NCI-H1436 treated with DMSO at 0.1 percent for 48 hours (cell line): ENCODE measurements around the gene PRSS12.
"Not testable (repeated sequence)": the region's sequence is repeated elsewhere in the genome, so short reads cannot be mapped to it uniquely, and the experiment has no call there.

ENCODE experiments used
- DNase-seq: peaks from one replicate; lab custom pipeline; 2025; lab: John Stamatoyannopoulos, UW

The PRSS12 gene

DNA sequence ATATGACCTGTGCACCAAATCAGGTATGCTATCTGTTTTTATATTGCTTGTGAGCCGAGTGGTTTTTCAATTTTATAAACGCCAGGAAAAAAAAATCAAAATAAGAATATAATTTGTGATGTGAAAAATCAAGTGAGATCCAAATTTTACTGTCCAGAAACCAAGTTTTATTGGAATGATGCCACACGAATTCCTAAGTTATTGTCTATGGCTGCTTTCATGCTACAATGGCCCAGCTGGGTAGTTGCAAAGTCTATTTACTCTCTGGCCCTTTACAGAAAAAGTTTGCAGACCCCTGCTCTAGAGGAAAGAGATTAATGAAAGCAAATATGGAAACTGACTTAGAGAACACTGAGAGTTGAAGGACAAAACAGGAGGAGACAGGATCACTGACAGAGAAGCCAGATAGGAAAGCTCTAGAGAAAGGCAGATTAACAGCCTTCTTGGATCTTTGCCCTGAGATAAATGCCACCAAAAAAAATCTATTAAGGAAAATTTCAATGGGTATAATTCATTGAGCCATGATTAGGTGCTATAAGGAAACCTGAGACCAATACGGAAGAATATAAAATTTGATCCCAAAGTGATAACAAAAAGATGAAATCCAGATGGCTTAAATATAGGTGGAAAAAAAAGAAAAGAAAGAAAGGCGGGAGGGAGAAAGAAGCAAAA, 29.8 kb downstream of the PRSS12 start:
- no peak for DNase-seq

DNA sequence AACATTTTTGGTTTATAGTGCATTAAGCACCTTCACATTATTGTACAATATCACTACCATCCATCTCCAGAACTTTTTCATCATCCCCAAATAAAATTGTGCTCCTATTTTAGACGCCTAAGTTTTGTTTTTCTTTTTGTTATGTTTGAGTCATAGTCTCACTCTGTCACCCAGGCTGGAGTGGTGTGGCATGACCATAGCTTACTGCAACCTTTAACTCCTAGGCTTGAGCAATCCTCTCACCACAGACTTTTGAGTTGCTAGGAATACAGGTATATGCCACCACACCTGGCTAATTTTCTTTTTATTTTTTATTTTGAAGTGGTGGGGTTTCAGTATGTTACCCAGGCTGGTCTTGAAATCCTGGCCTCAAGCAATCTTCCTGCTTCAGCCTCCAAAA, 33.9 kb downstream of the PRSS12 start:
- no peak for DNase-seq

DNA sequence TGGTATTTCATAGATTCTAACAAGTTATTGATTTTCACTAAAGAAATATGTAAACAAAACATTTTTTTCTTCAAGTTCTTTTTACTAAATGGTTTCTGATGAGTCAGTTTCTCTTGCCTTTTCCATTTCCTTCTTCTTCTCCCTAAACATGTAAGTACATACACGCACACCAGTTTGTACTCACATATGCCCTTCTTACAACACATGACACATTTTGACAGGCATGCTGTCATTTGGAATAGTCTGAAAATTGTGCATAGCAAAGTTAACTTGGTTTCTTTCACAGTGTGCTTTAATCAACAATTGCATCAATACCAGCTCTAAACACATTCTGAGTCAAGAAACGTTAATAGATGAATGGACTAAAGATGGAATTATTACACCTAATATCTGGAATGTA, 35.1 kb downstream of the PRSS12 start:
- DNase-seq = no peak

DNA sequence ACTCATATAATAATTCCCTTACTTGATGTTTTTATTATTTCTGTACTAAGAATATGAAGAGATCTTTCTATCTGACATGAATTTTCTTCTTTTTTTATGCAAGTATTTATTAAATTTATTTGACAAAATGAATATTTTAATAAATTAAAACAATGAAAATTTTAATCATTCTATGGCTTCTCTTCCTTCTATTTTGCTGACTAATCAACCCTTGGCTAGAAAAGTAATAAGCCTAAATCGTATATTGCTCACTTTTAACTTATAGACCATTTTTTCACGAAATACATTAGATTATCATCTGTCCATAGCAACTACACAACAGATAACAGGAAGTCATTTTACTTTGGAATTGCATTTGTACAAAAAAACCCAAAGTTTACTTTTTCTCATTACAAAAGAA, 38.6 kb downstream of the PRSS12 start:
- no peak for DNase-seq

DNA sequence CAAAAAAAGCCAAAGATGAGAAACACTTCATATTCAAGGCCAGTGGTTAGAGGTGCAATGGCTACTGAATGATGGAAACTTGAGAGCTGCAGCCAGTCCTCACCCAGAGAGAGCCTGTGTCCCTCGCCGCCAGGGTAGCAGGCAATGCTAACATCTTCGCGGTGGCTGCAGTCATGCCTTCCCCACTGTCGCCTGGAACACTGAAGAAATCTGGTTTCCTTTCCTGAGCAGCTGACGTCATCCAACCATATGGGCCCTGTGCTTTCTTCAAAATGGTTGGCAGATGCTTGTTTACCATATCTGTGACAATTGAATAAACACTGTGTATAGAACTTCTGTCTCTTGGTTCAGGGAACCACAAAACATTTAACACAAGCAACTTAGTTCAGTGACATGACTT, 39.7 kb downstream of the PRSS12 start:
- no peak for DNase-seq

DNA sequence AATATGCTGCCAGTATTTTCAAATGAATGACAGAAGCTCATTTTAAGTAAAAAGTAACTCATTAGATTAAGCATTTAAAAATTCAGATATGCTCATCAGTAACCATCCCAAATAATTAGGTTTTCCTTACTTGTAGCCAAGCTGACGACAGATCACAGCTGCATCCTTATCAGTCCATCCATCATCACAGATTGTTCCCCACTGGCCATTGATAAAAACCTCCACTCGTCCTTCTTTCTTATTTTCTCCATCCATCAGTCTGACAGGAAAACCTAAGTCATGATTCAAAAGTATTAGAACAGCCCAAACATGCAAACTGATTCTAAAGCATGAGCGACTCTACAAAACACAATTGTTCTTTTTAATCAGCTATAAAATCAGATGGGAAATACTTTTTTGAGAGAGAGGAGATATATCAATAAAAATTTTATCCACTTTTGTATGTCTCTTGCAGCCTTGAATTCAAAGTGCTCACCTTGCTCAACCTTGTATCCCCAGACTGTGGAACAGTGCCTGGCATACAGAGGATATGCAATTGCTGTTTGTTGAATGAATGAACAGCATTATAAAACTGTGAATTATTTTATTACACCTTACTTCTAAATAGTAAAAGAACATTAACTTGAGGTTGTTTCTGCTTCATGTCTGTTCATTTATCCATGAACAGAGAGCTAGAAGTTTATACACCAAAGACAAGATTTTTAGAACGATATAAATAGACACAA, 44.3 kb downstream of the PRSS12 start:
- DNase-seq = no peak

DNA sequence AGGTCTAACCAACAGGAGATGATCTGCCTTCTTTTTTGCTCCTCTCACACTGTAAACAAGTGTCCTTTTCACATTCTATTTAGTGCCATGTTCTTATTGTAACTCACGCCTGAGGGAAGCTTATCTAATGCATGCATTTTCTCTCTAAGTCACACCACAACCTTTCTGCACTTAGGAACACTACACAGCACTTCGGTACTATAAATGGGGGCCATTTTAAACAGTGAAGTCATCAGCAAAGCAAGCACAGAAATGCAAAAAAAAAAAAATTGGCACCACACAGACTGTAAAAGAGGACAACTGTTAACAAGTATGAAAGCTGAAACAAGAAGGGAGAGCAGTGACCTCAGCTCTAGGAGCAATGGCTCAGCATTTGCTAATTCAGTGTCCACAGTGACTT, 45.2 kb downstream of the PRSS12 start:
- DNase-seq = no peak

DNA sequence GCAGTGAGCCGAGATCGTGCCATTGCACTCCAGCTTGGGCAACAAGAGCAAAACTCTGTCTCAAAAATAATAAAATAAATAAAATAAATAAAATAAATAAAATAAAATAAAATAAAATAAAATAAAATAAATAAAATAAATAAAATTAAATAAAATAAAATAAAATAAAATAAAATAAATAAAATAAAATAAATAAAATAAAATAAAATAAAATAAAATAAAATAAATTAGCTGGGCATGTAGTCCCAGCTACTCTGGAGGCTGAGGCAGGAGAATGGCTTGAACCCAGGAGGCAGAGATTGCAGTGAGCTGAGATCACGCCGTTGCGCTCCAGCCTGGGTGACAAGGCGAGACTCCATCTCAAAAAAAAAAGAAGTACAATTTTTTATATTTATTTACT, 53.2 kb downstream of the PRSS12 start:
- not testable (repeated sequence) for DNase-seq

DNA sequence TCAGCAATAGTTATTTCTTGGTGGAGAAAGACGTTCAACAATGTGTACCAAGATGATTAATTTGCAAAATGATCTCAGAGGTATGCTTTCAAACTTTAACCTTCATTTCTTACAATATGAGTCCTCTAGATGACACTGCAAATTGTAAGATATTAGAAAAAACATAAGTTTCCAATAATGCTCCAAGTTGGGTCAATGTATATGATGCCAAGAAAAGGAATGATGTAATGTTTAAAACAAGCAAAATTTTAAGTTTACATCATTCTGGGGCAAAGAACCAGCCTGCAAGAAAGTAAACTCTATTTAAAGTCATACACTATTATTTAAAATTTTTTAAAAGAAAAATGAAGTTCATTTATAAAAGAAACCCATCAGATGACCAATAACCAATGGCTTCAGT, 56.1 kb downstream of the PRSS12 start:
- no peak for DNase-seq

DNA sequence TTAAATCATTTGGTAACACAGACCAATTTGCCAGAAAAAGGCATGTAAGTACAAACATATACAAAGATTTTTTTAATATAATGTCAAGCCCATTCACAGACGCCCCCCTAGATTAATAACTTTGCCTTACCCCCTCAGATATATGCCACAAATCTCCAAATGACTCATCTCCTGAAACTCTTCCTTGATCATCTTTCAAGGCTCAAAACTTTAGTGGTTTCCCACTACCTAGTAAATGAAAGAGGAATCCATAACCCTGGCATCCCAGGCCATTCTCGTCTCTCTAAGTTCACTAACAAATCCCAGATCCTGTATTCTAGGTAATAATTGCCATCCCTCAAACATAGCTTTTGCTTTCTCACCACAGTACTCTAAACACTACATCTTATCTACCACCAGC, 61.9 kb downstream of the PRSS12 start:
- no peak for DNase-seq

DNA sequence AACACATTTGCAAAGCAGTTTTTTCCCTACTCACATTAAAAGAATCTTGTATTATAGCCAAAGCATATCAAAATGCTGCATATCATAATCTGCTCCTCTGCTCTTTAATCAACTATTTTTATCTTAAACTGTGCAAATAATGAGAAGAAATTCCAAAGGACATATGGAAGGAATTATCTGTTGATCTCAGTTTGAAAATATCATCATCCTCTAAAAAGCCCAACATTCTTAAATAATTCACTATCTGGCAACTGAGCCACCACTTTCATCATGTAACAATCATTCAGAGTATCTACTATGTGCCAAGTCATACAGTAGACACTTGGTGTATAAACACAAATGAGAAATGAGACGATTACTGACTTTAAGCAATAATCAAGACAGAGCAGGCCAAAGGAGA, 63.0 kb downstream of the PRSS12 start:
- DNase-seq = no peak

DNA sequence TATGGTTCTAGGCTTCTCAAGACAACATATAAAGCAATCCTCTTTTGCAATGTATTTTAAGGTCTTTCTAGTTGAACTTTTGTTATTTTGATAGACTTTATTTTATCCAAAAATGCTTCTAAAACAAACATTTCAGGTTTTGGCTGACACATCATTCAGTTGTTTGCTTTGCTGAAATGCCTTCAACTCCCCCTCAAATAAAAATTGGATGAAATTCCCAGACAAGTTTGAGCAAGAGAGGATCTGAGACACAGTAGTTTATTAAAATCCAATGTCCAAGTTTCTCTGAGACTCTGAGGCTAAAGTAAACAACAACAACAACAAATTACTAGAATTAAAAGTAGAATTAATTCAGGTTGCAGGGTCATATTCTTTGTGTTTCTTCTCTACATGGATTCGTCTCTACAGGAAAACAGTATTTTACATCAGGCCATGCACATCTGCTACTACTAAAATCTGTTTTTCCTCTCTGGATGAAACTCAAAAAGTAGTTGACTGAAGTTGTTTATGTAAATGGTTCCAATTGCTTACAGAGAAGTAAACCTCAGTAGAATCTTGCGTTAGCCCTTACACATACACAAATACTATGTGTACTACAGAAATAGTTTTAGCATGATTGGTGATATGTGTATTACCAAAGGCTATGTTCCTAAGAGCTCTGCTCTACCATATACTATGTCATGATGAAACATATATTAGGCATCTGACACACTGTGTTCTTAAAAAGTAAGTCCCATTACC, 64.9 kb downstream of the PRSS12 start:
- no peak for DNase-seq

DNA sequence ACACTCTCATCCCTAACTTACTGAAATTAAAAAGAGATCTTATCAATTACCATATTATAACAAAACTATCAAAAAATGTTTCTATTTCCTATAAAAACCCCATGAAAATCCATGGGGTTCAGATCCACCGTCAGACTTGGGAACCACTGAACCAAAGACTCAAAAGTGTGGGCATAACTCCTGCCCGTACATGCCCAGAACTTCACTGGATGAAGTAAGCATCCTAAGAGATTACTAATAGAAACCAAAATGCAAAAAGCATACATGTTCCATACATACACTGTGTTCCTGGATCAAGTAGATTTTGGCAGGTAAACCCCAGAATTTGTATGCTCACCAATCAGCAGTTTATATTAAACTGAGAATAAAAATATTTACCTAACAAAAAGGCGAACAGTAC, 66.1 kb downstream of the PRSS12 start:
- no peak for DNase-seq

DNA sequence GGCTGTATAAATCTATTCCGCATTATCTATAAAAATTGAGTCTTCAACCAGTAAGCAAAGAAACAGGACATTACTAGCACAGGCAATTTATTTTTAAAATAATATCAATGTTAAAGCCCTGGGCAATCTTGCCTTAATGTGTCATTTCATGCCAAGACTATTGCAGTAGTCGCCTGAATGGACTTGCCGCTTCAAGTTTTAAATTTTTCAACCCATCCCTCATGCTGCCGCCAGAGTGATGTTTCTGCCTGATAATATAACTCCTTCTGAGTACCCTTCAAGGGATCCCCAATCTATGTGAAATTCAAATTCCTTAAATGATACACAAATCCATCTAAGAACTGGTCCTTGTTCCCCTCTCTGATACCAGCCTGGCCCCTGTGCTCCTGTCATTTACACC, 66.9 kb downstream of the PRSS12 start:
- no peak for DNase-seq

DNA sequence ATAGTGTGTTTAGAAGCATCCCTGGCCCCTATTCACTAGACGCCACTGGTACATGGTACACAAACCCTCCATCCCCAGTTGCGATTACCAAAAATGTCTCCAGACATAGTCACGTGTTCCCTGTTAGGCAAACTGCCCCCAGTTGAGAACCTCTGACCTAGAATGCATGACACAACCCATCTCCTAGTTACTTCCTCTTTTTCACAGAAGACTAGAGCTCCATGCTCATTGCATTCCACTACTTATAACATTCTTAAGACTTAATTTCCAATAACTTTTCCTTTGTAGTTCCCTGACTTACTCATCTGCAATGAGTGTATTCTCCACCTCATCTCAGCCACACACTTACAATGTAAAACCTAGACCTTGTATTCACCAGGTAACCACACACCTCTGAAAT, 68.6 kb downstream of the PRSS12 start:
- DNase-seq = no peak

DNA sequence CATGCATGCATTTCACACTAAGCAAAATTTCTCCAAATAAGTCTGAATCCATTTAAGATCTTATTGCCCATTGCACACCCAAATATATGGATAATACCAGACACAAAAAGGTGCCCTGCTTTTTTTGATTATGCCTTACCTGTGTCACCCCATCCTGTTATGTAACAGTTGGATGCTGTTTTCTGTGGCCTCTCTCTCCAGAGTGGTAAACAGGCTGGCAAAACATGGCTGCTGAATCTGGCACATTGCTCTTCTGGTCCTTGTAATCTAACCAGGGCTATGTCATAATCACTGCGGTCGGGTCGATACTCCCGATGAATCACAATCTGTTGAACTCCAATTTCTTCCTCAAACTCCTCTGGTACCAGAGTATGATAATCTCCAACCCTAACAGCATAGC, 70.1 kb downstream of the PRSS12 start:
- DNase-seq = no peak

DNA sequence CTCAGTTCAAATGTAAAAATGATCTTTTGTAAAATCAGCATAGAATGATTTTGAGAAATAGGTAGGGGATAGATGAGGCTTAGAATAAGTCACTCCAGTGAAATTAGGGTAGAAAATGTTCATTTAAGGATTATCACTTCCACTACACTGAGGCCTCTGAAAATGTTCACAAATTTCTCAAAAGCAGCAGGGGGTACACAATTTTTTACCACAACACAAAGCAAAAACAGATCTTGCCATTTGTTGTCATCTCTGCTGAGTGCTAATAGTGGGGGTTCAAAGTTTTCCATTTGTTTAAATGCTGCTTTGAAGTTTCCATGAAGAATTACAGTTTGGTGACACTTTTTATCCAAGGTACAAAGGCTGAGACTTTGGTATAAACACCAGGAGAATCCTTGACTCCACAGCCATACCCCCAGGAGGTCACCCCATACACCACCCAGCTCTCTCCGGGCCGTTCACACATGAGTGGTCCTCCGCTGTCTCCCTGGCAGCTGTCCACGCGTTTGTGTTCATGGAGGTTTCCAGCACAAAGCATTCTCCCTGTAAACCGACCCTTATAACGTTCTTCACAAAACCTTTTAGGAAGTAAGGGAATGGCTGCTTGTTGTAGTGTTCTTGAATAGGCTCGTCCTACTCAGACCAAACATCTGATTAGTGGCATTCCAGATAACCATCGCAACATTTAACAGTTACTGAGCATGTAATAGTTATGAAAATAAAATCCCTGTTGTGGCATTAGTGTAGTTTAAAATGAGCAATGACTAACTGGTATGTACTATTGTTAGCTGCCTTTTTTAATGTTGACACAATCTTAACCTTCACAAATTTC, 71.0 kb downstream of the PRSS12 start:
- no peak for DNase-seq

DNA sequence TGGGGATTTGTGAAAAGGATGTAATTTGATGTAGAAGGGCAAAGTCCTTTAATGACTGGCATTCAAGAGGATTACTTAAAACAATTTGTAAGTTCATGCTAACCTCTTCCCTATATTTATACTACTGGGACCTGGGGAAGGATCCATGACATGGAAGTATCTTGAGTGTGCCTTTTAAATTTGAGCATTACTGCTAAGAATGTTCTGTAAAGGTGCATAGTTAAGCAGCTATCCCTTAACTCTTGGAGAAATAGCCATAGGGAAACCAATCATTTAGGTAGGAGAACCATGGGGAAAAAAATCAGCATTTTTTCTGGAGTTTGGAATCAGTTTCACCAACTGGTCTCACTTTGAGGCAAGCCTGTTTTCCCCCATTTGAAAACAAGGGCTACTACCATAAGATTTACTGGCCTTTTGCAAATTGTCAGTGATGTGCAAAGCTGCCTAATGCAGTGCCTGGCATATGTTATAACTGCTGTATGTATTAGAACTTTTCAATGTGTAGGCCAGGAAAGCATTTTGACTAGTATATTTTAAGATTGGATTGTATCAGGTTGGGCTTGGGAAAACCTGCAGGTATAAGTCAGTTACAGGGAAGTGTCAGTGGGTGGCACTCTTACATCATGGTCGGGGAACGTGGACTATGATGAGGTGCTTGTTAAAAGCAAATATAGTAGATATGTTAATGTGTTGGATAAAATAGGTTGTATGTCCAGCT, 72.1 kb downstream of the PRSS12 start:
- DNase-seq = peak; percentile 7

DNA sequence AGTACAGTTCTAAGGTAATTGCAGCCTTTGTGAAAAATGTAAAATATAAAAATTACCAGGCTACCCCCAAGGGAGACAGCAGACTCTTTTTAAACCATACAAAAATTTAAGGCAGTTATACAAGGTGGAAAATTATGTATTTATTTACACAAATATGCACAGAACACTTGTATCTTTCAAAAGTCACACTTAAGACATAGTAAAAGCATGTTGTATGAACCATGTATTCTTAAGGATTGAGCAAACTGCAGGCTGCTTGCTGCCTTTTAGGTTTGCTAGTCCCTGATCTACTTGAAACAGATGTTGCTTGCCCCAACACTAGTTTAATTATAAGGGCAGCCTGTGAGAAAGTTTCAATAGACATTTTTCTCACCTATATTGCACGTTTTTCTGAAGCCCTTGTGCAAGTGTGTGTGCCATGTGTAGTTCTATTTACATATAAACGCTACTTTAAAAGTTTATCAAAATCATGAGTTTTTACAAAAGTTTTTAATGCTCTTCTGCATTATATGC, 72.8 kb downstream of the PRSS12 start:
- DNase-seq = no peak

DNA sequence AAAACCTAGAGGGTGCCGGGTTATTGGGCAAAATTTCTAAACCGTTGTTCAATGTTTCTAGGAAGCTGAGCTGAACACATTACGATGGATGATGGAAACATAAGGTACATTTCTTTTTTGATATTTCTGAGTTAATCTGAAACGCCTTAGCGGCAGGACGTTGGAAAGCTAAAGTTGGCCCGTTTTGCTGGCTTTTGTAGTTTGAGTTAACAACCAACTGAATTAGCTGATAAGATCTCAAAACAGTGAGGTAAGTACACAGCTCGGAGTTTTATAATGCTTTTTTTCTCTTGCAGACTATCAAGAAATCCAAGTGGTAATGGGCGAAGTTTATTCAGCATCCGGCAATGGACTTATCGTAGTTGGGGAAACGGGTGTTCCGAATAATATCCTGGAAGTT, 73.5 kb downstream of the PRSS12 start:
- no peak for DNase-seq

DNA sequence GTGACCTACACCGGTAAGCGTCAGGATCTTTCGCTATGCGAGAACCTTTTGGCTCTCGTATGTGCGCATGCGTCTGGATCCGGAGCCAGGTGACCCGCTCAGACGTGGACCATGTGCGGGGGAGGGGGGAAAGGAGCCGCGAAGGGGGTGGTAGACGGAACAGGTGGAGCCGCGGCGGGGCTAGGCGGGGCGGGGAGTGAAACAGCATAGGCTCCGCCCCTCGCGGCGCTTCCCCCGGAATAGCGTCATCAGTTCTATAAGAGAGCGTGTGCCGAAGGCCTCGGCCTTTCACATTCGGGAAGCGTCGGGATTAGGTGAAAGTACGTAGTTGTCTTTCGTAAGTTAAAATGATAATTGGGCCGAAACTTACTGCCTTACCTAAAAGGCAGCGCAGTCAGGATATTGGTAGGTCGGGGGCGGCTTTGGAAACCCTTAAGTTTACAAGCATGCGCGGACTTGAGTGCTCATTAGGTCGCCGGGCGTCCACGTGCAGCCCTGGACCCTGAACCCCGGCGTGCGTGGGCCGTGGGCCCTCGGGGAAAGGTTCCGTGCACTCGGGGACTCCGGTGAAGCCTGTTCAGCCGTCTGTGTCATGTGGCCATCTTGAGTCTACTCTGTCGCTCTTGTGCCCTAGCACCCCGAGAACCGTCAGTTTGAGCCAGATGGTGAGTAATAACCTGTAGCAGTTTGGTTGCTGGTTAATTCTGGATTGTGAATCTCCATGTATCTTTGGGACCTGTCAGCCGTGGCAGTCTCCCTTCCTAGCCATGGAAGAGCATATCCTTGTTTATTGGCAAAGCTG, 74.1 kb downstream of the PRSS12 start:
- peak; percentile 86 for DNase-seq
